BE2C (cell line): ENCODE measurements around the gene SH3RF2.
A peak's percentile ranks its signal among the peaks of the same experiment; 100 is the strongest.

Experiments used
- DNase-seq: peaks from one replicate; pipeline ENCODE4 v3.0.0-alpha.2; 2020
- H3K27me3 ChIP-seq: fragments of 250-450 bp; sonication (Bioruptor Pico); 2 replicates; pipeline ENCODE4 v1.5.1; 2020; ENCODE audit warnings: mild to moderate bottlenecking
- H3K36me3 ChIP-seq: fragments of 250-450 bp; sonication (Bioruptor Pico); 2 replicates; pipeline ENCODE4 v1.5.1; 2020; ENCODE audit warnings: mild to moderate bottlenecking
- H3K4me1 ChIP-seq: fragments of 250-450 bp; sonication (Bioruptor Pico); 2 replicates; pipeline ENCODE4 v1.5.1; 2020
- H3K4me3 ChIP-seq: 2 replicates; pipeline ENCODE4 v1.5.1; 2011; ENCODE audit warnings: low read depth, low read length
- H3K9me3 ChIP-seq: fragments of 250-450 bp; sonication (Bioruptor Pico); 2 replicates; pipeline ENCODE4 v1.5.1; 2020
- CTCF ChIP-seq: IDR thresholded peaks from 2 replicates; pipeline ENCODE4 v1.5.1; 2012; ENCODE audit warnings: mild to moderate bottlenecking, low read depth, low read length

The SH3RF2 gene

GRCh38 chr5:145976431-145977155 lies 40.2 kb downstream of the SH3RF2 start:
- TF ChIP-seq CTCF, result no peak
- Histone ChIP-seq H3K4me1 (peaks cover 10% of the 10 kb centered on the region), H3K36me3 (no peaks in the 10 kb centered on the region), H3K4me3 (no peak overlapping the region), H3K9me3 (no peaks in the 10 kb centered on the region), H3K27me3 (no peaks in the 10 kb centered on the region)
- DNase-seq, result no peak

DNA sequence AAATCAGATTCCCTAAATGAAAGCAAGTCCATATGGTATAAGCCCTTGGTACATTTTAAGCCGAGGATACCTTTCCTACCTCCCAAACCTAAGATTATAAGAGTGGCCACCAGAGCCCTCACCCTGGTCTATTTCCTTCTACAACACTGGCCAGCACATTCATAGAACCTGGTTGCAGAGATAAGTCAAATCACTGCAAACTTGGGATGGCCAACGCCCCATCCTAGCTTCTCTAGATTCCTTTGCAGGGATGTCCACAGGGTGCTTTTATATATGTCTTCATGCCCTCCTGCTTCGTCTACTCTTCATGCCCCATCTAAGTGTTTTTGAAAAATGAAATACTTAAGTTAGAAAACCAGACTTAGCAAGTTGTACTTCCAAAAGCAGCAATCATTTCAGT lies 41.8 kb downstream of the SH3RF2 start:
- H3K4me1 ChIP-seq, result peaks cover 10% of the 10 kb centered on the region
- H3K27me3 ChIP-seq, result no peaks in the 10 kb centered on the region
- no peak overlapping the region for H3K4me3 ChIP-seq
- no peak for TF ChIP-seq CTCF
- no peaks in the 10 kb centered on the region for H3K9me3 ChIP-seq
- no peaks in the 10 kb centered on the region for H3K36me3 ChIP-seq
- no peak for DNase-seq

GRCh38 chr5:145978708-145979107 lies 42.3 kb downstream of the SH3RF2 start:
- TF ChIP-seq CTCF, result no peak
- H3K4me1 ChIP-seq, result peaks cover 10% of the 10 kb centered on the region
- H3K27me3 ChIP-seq, result no peaks in the 10 kb centered on the region
- H3K9me3 ChIP-seq, result no peaks in the 10 kb centered on the region
- H3K4me3 ChIP-seq, result no peak overlapping the region
- no peaks in the 10 kb centered on the region for H3K36me3 ChIP-seq
- no peak for DNase-seq

GRCh38 chr5:145979270-145980223 lies 43.2 kb downstream of the SH3RF2 start:
- no peak for DNase-seq
- Histone ChIP-seq H3K27me3 (no peaks in the 10 kb centered on the region), H3K4me3 (no peak overlapping the region), H3K36me3 (no peaks in the 10 kb centered on the region), H3K9me3 (no peaks in the 10 kb centered on the region), H3K4me1 (peaks cover 10% of the 10 kb centered on the region)
- TF ChIP-seq CTCF, result no peak

DNA sequence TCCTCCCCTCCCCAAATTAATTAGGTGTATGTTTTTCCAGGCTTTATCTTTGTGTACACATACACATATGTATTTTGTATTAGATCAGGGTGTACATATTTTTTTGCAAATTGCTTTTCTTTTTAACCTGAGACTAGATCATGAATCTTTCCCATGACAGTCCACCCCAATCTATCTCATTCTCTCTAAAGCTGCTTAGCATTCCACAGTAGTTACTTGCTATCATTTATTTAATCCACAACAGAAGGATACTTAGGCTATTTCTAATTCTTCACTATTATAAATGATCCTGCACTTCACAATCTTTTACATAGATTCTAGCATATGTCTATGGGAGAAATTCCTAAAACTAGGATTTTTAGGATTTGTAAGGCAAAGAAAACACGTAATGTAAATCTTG lies 43.9 kb downstream of the SH3RF2 start:
- no peak for TF ChIP-seq CTCF
- Histone ChIP-seq H3K27me3 (no peaks in the 10 kb centered on the region), H3K9me3 (no peaks in the 10 kb centered on the region), H3K36me3 (no peaks in the 10 kb centered on the region), H3K4me3 (no peak overlapping the region), H3K4me1 (peaks cover 6% of the 10 kb centered on the region)
- no peak for DNase-seq

DNA sequence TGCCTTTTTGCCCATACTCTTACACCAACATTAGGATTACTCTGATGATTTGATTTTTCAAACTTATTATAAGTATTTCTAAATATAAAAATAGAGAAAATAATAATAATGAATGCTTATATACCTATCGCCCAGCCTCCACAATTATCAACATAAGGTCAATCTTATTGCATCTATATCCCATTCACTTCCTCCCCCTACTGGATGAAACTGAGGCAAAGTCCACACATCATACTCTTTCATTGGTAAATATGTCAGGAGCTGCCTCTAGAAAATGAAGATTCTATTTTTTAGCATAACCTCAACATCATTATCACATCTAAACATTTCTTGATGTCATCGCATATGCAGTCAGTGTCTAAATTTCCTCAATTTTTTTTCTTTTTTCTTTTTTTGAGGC lies 44.3 kb downstream of the SH3RF2 start:
- no peaks in the 10 kb centered on the region for H3K36me3 ChIP-seq
- peaks cover 3% of the 10 kb centered on the region for H3K4me1 ChIP-seq

More for the DNA sequence above, 44.3 kb downstream of the SH3RF2 start:
- Histone ChIP-seq H3K4me3 (no peak overlapping the region), H3K27me3 (no peaks in the 10 kb centered on the region), H3K9me3 (no peaks in the 10 kb centered on the region)
- TF ChIP-seq CTCF, result peak; percentile 30
- DNase-seq, result no peak
